NCI-H748 (cell line): ENCODE results near the gene TEKT5.

Source experiments
- DNase-seq: peaks from one replicate; lab custom pipeline; 2025; ENCODE audit not compliant: unreplicated experiment; lab: John Stamatoyannopoulos, UW

The TEKT5 gene

DNA sequence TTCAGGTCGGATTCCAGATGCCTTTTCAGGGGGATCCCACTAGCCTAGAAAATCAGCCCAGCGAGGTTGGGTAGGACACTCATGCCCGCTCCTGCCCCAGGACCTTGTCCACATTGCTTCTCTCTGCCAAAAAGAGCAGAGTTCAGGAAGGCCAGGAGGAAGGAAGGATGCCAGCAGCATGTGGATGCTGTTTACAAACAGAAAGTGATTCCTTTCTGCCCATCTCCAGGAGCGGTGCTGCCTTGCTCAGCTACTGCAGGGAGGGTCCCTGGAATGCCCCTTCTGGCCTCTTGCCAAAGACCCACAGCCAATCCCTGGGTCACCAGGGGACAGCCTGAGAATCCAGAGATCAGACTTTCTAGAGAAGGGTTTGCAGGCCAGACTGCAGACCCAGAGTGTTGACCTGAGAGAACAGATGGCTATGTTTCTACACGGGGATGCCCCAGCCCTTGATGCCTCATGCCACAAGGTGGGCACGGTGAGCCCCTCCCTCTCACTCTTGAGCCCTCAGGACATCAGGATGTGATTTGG, 82.0 kb downstream of the TEKT5 start:
- no peak for DNase-seq

DNA sequence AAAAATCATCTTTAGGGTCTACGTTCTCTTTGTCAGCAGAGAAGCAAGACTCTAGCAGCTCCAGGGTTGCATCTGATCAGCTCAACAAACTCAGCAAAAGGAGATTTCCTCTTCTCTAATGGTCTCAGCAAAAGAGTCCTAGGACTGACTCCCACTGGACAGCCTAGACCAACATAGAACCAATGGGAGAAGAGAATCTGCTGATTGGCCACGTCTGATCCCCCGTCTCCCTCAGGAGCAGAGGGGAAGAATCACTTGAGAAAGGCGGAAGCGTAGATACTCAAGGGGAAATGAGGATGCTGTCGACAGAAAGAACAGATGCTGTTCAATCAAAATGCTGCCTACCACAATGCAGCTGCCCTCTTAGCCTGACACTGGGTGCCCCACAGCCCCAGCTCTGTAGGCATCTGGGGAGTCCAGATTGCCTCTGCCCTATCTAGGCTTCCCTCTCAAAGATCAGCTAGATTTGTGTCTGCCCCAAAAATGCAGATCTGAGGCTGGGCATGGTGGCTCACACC, 82.8 kb downstream of the TEKT5 start:
- no peak for DNase-seq

DNA sequence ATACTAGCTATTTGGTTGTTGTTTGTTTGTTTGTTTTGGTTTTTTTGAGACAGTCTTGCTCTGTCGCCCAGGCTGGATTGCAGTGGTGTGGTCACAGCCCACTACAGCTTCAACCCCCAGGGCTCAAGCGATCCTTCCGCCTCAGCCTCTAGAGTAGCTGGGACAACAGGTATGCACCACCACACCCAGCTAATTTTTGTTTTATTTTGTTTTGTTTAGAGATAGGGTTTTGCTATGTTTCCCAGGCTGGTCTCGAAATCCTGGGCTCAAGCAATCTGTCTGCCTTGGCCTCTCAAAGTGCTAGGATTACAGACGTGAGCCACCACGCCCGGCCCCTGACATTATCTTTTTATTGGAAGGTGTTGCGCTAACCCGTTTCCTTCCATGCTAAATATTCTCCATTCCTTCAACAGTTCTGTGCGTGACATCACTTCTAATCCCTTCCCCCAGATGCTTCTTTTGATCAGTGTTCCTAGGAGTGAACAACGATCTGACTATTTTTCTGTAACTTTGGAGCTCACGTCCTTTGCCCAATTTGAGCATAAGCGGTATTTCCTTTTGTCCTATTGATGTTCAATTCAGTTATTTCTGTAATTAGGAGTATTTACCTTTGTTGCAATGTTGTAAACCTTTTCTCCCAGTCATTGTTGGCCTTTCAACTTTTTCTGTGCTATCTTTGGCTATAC, 84.1 kb downstream of the TEKT5 start:
- peak; percentile 3 for DNase-seq

DNA sequence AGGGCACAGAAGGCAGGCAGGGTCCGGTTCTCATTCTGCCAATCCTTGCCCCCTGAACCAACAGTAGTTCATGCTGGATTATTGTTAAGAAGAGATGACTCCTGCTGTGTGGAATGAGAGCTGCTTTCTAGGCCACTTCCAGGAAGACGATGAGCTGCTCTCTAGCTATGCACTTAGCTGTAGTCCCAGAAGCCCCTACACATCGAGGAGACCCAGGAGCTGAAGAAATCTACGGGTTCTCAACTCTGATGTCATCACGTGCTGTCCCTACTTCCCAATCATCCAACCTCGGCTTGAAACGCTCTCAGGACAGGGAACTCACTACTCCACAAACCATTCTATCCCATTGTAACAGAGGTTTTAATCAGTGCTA, 85.3 kb downstream of the TEKT5 start:
- DNase-seq: no peak

DNA sequence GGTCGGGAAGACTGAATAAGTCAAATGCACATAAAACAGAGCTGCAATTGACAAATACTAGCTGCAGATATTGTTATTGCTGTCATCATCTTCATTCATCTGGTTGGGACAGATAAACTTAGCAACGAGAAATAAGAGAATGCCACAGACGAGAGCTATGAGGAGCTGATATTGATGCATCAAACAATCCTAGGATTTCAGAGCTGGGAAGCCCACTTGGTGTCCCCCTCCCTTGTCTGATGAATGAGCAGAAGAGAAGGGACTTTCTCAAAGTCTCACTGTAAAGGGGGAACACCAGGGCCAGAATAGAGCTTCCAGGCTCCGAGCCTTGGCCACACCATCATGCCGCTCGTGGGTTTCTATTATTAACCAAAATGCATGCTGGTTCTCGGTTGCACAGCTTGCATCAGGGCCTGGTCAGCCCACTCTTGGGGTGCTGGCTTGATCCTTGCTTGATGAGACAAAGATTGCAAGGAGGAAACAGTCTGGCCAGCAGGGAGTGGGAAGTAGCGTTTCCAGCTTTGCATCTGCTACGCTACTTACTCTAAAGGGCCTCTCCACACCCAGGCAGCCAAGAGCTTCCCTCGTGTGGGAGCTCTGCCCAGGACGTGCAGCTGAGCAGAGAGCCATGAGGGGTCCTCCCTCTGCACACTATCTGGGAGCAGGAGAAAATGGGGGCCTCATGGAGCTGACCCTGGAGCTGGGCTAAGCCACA, 85.9 kb downstream of the TEKT5 start:
- no peak for DNase-seq

DNA sequence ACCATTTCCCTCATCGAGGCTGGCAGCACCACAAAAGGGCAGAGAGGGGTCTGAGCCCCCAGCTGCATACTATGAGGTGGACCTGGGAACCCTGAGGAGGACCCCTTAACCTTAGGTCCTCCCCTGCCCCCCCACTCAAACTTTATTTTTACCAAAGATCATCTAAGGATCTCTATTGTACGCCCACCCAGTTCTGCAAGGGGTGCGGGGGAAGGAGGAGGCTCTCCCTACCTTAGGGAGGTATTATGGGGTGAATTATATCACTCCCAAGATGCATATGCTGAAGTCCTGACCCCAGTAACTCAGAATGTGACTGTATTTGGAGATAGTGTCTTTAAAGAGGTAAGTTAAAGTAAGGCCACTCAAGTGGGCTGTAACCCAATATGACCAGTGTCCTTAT, 87.6 kb downstream of the TEKT5 start:
- DNase-seq: no peak

DNA sequence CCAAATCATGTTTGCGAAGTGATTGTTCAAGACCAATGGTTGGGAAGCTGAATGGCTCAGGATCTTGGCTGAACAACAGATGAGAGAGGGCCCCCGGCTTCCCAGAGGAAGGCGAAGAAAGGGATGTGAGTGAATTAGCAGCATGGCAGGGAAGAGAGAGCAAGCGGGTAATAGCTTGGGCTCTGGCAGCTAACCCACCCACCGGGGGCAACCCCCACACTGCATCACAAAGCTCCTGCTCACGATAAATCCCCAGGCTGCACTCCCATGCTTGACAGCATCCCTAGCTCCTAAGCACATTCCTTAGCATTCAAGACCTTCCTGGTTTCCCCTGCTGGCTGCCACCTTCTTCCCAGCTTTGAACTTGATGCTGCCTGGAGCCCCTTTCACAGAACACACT, 88.1 kb downstream of the TEKT5 start:
- no peak for DNase-seq

DNA sequence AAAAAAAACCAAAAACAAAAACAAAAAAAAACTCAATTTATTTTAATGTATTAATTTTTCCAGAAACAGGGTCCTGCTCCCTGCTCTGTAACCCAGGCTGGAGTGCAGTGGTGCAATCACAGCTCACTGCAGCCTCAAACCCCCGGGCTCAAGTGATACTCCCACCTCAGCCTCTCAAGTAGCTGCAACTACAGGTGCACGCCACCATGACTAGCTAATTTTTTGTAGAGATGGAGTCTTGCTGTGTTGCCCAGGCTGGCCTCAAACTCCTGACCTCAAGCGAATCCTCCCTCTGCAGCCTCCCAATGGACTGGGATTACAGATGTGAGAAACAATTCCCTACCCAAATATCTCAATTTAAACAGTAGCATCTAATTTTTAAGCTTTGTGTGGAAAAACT, 89.1 kb downstream of the TEKT5 start:
- no peak for DNase-seq

DNA sequence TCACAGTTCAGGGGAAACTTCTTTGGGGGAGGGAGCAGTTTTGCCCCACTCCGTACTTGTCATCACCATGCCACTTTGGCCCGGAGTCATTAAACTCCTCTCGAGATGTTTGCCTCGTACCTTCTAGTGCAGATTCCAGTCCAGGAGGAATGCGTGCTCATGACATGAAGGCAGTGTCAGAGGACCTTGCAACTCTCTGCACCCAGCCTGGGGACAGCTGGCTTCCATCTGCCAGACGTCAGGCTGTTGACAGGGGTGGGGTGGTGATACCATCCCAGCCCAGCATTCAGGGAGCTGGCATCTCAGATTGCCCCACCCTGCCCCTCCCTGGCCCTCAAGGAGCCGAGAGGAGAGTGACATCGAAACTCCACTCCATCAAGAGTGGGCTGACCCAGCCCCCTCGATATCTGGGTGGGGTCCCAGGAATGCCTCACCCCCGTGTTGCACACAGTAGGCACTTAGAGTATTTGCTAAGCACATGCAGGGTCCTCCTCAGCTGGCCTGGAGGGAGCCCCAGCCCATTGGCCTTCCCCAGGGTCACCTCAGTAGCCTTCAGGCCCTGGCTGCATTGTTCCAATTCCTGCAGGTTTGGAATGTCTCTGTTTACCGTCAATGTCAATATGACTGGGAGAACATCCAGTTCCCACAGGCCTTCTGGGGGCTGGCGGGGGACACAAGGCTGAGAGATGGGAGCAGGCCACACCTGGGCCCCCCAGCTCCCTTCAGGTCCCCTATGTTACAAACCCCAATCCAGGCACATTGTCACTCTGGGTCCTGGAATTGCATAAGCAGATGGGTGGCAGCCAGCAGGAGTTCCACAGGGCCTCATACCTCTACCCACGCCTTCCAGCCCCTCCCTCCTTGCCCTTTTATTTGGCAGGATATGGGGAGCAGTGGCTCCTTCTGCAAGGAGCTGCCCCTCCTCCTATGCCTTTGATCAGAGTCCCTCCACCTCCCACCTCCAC, 93.0 kb downstream of the TEKT5 start:
- no peak for DNase-seq

DNA sequence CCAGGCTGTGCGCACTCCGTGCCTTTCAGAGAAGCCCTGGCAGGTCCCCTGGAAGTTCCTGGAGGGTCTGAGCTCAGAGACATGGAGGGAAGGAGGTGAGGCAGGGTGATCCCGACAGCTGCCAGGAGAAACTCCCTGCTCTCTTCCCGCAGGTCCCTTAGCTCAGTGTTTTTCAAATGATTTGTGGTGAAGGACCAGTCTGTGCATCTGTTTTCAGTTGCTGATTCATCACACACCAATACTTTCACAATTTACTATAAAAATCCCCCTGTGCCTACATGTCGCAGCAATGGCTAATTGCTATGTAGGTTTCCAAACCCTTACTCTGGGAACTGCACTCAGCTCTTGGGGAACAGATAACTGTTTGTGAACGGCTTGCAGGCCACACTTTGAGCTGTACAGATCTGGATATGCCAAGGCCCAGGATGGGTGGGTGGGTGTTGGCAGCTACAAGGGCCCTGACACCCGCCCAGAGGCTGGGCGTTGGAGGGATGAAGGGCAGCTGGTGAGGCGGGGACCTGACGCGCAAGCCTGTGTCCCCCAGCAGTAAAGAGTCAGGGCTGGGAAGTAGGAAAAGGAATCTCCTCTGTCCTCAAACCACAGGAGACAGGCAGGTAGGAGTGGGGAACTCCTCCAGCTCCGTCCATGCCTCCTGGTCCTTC, 93.8 kb downstream of the TEKT5 start:
- DNase-seq: no peak

DNA sequence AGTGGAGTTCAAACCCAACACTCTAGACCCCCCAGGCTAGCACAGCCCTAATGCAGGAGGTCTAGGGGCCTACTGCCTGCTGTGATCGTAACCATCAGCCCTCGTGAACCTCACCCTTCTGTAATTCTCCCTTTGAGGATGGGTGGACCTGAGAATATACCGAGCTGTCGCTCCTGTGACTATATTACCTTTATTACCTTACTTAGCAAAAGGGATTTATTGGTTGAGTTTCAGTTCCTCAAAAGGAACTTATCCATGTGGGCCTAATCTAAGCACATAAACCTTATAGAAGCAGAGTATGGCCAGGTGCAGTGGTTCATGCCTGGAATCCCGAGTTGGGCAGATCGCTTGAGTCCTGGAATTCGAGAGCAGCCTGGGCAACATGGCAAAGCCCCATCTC, 95.1 kb downstream of the TEKT5 start:
- no peak for DNase-seq

DNA sequence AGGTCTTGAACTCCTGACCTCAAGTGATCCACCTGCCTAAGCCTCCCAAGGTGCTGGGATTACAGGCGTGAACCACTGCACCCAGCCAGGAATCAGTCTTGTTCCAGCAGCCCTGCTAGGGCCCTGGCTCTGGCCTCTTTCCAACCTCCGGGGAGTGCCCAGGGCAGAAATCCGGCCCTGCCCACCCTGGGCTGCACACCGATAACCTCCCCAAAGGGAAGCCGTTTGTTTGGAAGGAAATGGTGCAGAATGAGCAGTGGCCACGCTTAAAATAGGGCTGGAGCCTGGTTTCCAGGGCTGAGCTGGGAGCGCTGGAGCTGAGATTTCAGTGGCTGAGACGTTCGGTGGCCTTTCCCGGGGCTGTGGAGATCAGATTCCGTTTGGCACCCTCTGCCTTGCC, 96.6 kb downstream of the TEKT5 start:
- DNase-seq: no peak

DNA sequence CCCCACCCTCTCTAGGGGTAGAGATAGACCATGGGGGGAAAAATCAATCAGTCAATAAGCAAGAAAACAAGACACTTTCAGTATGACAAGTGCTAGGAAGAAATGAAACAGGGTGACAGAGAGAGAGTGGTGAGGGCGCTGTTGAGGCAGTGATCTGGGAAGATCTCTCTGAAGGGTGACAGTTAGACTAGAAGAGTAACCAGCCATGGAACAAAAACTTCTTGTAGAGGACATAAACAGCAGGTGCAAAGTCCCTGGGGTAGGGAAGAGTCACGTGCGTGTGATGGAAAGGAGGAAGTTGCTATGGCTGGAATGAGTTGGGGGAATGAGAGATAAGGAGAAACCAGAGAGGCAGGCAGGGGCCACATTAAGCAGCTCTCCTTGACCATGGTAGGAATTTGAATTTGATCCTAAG, 97.5 kb downstream of the TEKT5 start:
- DNase-seq: no peak

DNA sequence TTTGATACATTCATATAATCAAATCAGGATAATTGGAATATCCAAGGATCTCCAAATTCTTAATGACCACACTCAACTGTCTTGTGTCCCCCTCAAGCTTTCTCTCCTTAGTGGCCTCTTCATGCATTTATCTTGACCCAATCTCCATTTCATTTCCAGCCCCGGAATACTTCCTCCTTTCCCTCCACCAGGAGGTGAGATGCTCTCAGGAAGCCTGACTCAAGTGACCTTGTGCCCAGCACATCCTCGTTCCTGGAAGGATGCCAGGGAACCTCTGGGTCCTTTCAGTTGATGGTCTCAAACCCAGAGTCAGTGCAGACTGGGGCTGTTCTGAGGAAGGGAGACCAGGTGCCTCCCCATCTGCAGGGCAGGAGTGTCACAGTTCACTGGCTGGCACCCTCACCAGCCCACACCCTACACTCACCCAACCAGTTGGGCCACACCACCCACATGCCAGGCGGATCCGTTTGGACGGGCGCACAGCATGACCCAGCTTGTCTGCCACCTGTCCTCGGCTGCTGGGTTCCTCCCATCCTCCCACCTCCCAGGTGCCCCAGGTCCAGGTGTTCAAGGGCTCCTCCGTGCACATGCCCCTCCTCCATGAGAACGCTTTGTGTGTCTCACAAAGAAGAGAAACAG, 100.3 kb downstream of the TEKT5 start:
- peak; percentile 72 for DNase-seq

DNA sequence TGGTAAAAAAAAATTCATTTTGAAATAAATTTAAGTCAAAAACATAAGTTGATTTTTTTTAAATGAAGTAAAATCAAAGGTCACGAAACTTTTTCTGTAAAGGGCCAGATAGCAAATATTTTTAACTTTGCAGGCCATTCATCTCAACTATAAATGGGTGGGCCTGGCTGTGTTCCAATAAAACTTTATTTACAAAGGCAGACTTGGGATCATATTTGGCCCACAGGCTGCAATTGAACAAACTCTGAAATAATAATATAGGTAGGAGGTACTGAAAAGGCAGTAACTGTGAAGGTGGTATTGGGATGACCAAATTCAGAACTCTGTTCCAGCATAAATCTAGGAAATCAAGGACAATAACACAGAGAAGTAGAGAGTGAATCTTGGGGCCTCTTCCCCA, 102.1 kb downstream of the TEKT5 start:
- DNase-seq: no peak

DNA sequence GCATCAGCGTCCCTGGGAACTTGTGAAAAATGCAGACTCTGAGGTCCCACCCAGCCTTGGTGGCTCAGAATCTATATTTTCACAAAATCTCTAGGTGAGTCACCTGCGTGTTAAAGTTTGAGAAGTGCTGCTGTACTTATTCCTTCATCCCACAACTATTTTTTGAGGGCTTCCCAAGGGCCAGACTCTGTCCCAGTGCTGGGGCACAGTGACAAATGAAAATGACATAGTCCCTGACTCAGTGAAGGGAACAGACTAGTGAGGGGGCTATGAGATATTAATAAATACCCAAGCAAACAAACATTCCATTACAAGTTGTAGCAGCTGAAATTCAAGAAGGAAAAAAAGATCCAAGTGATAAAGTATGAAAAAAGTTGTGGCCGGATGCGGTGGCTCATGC, 104.4 kb downstream of the TEKT5 start:
- DNase-seq: no peak

DNA sequence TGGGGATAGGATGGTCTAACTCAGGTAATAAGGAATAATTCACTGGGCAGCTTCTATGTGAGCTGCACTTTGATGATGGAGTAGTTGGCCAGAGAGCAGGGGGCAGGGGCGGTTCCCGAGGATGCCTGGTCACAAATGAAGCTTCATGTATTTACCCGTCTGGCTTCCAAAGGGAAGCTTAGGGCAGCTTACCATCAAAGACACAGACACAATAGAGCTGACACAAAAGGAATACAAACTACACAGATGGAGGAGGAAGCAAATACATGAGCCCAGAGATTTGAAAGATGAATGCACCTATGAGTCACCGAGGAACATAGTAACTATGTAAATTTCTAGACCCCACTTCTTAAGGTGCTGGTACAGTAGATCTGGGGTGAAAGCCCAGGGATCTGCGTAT, 105.6 kb downstream of the TEKT5 start:
- no peak for DNase-seq

DNA sequence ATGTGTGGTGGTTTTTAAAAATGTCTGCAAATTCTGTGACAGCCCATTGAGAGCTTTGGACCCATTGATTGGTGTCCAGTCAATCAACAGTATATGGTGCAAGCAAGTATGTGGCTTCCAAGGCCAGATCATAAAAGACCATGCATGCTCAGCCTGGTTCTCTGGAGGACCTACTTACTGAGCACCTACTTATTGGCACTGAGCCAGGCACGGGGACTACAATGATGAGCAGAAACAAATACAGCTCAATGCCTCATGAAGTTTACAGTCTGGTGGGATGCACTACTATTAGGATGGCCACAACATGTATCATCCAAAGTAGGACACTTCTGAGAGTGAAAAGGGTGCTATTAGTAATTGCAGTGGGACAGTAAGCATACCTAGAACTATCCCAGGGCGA, 107.1 kb downstream of the TEKT5 start:
- no peak for DNase-seq

DNA sequence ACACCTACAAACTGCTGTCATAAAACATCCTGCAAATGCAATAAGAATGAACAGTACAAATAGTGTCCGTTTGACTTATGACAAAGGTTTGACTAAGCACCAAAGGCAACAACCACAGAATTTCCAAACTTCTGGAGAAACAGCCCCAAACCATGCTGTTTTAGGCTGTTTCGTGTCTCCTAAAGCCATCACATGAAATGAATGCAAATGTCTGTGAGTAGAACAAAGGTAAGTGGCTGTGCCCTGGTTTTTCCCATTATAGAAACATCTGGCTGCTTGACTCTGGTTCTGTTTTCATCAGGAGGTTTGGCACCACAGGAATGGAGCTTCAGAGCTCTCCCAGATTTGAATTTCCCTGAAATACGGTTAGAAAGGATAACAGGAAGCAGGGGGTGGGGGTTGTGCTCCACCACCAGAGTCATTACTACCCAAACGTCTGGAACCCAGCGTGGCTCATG, 109.7 kb downstream of the TEKT5 start:
- DNase-seq: no peak

DNA sequence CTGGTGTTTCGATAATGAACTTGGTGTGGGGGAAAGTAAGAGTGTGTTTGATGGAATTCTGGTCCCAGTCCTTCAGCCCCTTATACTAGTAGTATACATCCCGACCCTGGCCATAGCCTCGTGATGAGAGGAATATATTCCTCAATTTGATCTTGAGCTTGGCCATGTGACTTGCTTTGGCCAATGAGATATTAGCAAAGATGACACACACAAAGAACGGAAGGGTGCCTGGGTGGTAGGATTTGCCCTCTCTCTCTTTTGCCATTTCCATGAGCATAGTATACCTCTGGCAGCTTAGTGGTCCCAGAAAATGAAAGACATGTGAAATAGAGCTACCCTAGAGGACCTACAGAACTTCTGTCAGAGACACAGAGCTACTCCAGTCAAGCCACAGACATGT, 111.5 kb downstream of the TEKT5 start:
- DNase-seq: no peak
